Measurements from ENCODE around the gene MT1A.

DNA sequence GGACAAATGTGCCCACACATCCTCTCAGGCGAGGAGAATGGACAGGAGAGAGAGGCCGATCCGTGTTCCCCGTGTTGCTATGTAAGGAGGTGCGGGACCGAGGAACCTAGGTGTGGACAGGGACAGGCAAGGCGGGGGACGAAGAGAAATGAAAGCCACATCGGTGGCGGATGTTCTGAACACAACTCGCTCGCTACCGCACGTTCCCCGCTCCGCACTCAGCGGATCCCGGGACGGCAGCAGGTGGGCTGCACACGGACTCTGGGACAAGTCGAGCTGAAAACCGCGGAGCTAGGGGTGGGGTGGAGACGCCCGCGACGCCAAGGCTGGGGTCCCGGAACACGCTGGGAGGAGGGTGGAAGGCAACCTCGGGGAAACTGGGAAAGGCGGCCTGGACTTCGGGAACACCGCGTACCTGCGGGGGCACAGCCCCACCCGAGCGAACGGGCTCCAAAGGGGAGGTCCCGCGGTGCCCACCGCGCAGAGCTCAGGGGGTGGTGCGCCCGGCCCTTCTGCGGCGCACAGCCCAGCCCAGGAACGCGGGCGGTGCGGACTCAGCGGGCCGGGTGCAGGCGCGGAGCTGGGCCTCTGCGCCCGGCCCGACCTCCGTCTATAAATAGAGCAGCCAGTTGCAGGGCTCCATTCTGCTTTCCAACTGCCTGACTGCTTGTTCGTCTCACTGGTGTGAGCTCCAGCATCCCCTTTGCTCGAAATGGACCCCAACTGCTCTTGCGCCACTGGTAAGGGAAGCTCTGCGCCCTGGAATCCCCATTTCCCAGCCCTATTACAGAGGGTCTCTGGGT, 13.1 kb upstream of the MT1A start, which contains the start of gene MT1E:
- TF ChIP-seq, protein P1, sequence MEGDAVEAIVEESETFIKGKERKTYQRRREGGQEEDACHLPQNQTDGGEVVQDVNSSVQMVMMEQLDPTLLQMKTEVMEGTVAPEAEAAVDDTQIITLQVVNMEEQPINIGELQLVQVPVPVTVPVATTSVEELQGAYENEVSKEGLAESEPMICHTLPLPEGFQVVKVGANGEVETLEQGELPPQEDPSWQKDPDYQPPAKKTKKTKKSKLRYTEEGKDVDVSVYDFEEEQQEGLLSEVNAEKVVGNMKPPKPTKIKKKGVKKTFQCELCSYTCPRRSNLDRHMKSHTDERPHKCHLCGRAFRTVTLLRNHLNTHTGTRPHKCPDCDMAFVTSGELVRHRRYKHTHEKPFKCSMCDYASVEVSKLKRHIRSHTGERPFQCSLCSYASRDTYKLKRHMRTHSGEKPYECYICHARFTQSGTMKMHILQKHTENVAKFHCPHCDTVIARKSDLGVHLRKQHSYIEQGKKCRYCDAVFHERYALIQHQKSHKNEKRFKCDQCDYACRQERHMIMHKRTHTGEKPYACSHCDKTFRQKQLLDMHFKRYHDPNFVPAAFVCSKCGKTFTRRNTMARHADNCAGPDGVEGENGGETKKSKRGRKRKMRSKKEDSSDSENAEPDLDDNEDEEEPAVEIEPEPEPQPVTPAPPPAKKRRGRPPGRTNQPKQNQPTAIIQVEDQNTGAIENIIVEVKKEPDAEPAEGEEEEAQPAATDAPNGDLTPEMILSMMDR (conservative IDR thresholded peaks at IDR 0.05): no peak
- TF ChIP-seq EZH2 (IDR thresholded peaks at IDR 0.05; ENCODE audit: low read depth): no peak

Measured in PC-9 (cell line).